ENCODE results near the gene GRIFIN.

DNA sequence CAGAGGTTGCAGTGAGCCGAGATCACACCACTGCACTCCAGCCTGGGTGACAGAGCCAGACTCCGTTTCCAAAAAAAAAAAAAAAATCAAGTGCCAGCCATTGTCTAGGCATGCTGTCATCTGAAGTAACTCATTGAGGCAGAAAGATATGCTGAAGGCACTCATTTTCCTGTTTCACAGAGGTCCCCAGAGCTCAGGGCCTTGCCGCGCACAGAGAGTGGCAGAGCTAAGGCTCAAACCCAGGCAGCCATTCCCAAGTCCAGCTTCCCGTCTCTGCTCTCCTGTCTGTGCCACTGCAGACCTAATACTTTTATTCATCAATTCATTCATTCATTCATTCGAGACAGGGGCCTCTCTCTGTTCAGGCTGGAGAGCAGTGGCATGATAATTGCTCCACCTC, 3.5 kb downstream of the GRIFIN start:
- TF ChIP-seq NRF1 (IDR thresholded peaks at IDR 0.05; ENCODE audit: low read depth, low read length), result no peak
- no peak for TF ChIP-seq TAF1 (IDR thresholded peaks at IDR 0.05; ENCODE audit: borderline replicate concordance, low read depth, low read length)
- no peak for TF ChIP-seq RCOR1 (IDR thresholded peaks at IDR 0.05; ENCODE audit: low read length)
- TF ChIP-seq CTCF (IDR thresholded peaks at IDR 0.05), result no peak; the same call in 1 of the 2 replicates
- TF ChIP-seq NFIC (IDR thresholded peaks at IDR 0.05; ENCODE audit: borderline replicate concordance), result no peak
- TF ChIP-seq SIN3A (IDR thresholded peaks at IDR 0.05; ENCODE audit: borderline replicate concordance, low read depth, low read length), result no peak
- TF ChIP-seq SMC3 (IDR thresholded peaks at IDR 0.05; ENCODE audit: low read depth, low read length), result no peak
- no peak for TF ChIP-seq PBX3 (IDR thresholded peaks at IDR 0.05)
- TF ChIP-seq MAX (IDR thresholded peaks at IDR 0.05; ENCODE audit: low read depth), result no peak
- no peak for TF ChIP-seq CHD2 (IDR thresholded peaks at IDR 0.05; ENCODE audit: low read length, partially characterized antibody)

Measured in SK-N-SH (cell line).